PC-9 (cell line): ENCODE measurements around the gene DNAAF1. TPM values are rescaled to one million over a fixed set of nuclear protein-coding genes. Genes with fewer than 3 reads are reported as not detected.
"Not testable (repeated sequence)": the region's sequence is repeated elsewhere in the genome, so short reads cannot be mapped to it uniquely, and the experiment has no call there.

Experiments
- BruUV-seq: library from RNA; stranded (reverse); fragments of 400-500 nt; replicated peaks from 2 replicates; lab custom pipeline; 2021; lab: Mats Ljungman, UMichigan
- CTCF ChIA-PET: fragments of 300-600 bp; sonication (Branson Sonifier 250); formaldehyde crosslinking; loops from one replicate; lab custom pipeline; 2022; ENCODE audit warnings: antibody characterized with exemption; lab: Charles Lee
- POLR2A ChIA-PET: fragments of 300-600 bp; sonication (Branson Sonifier 250); formaldehyde crosslinking; loops from one replicate; lab custom pipeline; 2022; ENCODE audit warnings: antibody characterized with exemption; ENCODE audit not compliant: unreplicated experiment; lab: Charles Lee
- DNase-seq, 2 experiments: peaks; one replicate each; pipeline versions ENCODE4 v3.0.0 to v3.0.0-alpha.2; 2015 to 2022; ENCODE audit warnings: mixed read lengths in 1 of 2
- H2AFZ ChIP-seq: fragments of 200-600 bp; sonication (generic); 2 replicates; pipeline ENCODE4 v1.8.1; 2017; ENCODE audit warnings: antibody characterized with exemption
- H3F3A ChIP-seq: fragments of 200-600 bp; sonication (generic); 2 replicates; pipeline ENCODE4 v1.8.1; 2017; ENCODE audit warnings: antibody characterized with exemption, mild to moderate bottlenecking, low read depth; ENCODE audit not compliant: insufficient read depth
- H3K27ac ChIP-seq: fragments of 200-600 bp; sonication (generic); 2 replicates; pipeline ENCODE4 v1.6.1; 2016; ENCODE audit warnings: mixed run types
- H3K27me3 ChIP-seq: fragments of 200-600 bp; sonication (generic); 2 replicates; pipeline ENCODE4 v1.6.1; 2016; ENCODE audit warnings: low read depth, mixed run types; ENCODE audit not compliant: insufficient read depth
- H3K36me3 ChIP-seq: fragments of 200-600 bp; sonication (generic); 2 replicates; pipeline ENCODE4 v1.6.1; 2016; ENCODE audit warnings: low read depth, mixed run types
- H3K4me1 ChIP-seq: fragments of 200-600 bp; sonication (generic); replicated peaks from 2 replicates; pipeline ENCODE4 v1.6.1; 2016; ENCODE audit warnings: mixed run types; ENCODE audit not compliant: insufficient read depth
- H3K4me2 ChIP-seq: fragments of 200-600 bp; sonication (generic); 2 replicates; pipeline ENCODE4 v1.6.1; 2017; ENCODE audit warnings: mixed run types
- H3K4me3 ChIP-seq: fragments of 200-600 bp; sonication (generic); 2 replicates; pipeline ENCODE4 v1.6.1; 2016; ENCODE audit warnings: mixed run types
- H3K79me2 ChIP-seq: fragments of 200-600 bp; sonication (generic); 2 replicates; pipeline ENCODE4 v1.6.1; 2017; ENCODE audit warnings: low read depth, mixed run types
- H3K9me2 ChIP-seq: fragments of 200-600 bp; sonication (generic); 2 replicates; pipeline ENCODE4 v1.8.1; 2017; ENCODE audit warnings: mild to moderate bottlenecking; ENCODE audit not compliant: insufficient read depth
- H3K9me3 ChIP-seq: fragments of 200-600 bp; sonication (generic); 2 replicates; pipeline ENCODE4 v1.8.1; 2016; ENCODE audit warnings: low read depth; ENCODE audit not compliant: insufficient read depth
- H4K20me1 ChIP-seq: fragments of 200-600 bp; sonication (generic); 2 replicates; pipeline ENCODE4 v1.8.1; 2017; ENCODE audit not compliant: insufficient read depth
- EZH2 ChIP-seq: fragments of 200-600 bp; sonication (generic); IDR thresholded peaks from 2 replicates; pipeline ENCODE4 v1.8.0; 2017; ENCODE audit warnings: antibody characterized with exemption, low read depth
- intact Hi-C: fragments of 100-400 bp; cut with micrococcal nuclease; formaldehyde crosslinking; loops from one replicate; pipeline ENCODE4 v1.10.0; 2022; ENCODE audit not compliant: unreplicated experiment
- total RNA-seq: library from RNA; stranded (reverse); gene quantifications from 2 replicates; pipeline ENCODE4 v1.2.3, GENCODE V29; 2021
- TF ChIP-seq, protein P1 (sequence below): fragments of 200-600 bp; sonication (generic); conservative IDR thresholded peaks from 2 replicates; pipeline ENCODE4 v1.6.1; 2017; ENCODE audit warnings: mixed run types, antibody characterized with exemption, mild to moderate bottlenecking, moderate library complexity

Gene DNAAF1
- total RNA-seq, 1 experiment from 2014 or later: 1.2 TPM

DNA sequence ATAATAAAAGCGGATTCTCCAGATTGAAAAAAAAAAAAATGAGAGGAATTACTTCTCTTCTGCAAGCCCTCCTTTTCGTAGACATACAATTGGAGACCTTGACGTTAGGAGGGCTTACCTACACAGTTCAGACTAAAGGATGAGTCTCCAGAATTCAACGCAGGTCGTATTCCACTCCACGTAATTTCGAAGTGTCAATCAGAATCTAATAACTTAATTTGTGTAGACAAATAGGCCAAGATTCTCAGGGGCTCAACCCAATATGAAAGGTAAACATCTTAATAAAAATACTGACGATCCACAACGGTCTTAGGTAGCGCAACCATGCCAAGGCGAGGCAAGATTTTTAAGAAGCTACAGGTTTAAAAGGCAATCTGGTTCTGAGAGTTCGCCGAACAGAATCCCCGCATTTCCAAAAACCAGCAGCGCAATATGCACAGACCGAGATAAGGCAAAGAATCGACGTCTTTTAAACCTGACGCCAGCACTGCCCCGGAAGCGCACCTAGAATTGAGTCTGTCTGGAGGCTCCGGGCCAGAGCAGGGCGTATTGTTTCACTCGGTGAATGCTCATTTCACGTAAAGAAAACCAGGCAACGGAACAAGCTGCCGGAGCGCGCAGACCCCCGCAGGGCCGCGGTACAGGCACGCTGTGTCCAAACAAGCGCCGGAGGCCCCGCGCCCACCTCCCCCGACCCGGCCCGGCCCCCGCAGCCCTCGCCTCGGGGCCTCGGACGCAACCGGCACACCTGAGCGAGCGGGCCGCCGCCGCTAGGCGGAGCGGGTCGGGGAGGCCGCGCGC, 29.0 kb upstream of the DNAAF1 start:
- Histone ChIP-seq H3K4me2 (peak overlapping the region; percentile 99), H3K9me3 (no peaks in the 10 kb centered on the region), H3K79me2 (peaks cover 63% of the 10 kb centered on the region), H3K36me3 (no peaks in the 10 kb centered on the region), H3K9me2 (no peaks in the 10 kb centered on the region), H3K27ac (peak overlapping the region; percentile 67), H4K20me1 (peaks cover 22% of the 10 kb centered on the region), H3F3A (peaks cover 30% of the 10 kb centered on the region), H3K27me3 (no peaks in the 10 kb centered on the region), H3K4me3 (peak overlapping the region; percentile 87), H2AFZ (peak overlapping the region; percentile 77), H3K4me1 (peaks cover 39% of the 10 kb centered on the region)
- DNase-seq: peak in 1 of 2 experiments; percentile 37
- no TSS peak for BruUV-seq
- POLR2A ChIA-PET: interaction anchor here (0.6 kb wide), 4 partner anchors 22 to 374 kb away, joined by 3 to 4 read pairs (median 3); no protein-coding TSS in a partner anchor
- intact Hi-C loops: loop anchor here (2.0 kb wide), 2 partner anchors 13 to 61 kb away; no protein-coding TSS in a partner anchor
- no peak for TF ChIP-seq EZH2
- CTCF ChIA-PET: interaction anchor here (0.6 to 1.6 kb wide), 4 partner anchors 9 to 185 kb away, joined by 3 to 6 read pairs (median 4); partner anchors contain the start of gene TAF1C

DNA sequence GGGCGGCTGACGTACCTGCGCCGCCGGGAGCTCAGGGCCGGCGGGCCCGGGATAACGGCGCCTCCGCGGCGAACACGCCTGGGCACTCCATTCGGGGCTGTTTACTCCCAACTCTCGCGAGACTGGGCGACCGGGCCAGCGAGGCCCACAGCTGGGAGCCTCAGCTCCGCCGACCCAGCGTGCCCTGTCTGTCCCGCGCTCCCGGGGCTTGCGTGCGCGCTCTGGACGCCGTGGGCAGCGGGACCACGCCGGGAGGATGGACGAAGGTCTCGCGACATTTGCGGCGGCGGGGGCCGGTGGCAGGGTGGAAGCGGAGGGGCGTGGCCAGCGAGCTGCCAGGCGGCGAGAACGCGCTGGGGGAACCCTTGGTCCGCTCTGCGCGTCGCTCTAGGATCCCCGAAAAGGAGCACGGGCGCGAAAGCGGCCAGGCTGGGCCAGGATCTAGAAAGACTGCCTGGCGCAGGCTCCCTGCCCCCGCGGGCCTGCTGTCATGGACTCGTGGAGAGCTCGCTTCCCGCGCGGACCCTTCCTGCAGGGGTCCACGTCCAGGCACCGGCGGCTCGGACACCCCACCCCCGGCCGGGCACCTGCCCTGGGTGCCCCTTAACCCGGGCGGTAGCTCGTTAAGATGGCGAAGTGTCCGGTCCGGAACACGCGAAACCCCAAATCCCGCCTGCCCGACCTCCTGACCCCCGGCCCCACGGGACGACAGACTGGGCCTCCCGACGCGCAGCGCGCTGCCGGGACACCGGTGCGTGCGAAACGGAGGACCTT, 28.2 kb upstream of the DNAAF1 start, which contains the start of gene MBTPS1:
Gene MBTPS1, minus strand, starts transcription at position 223 of the 774 bp plus-strand sequence. CDS start 15,159 bp downstream, outside the sequence.
- Histone ChIP-seq H3K4me2 (peak within 1 kb of the TSS; percentile 99), H3K27me3 (no peaks in the 10 kb centered on the region), H4K20me1 (peaks cover 17% of the 10 kb centered on the region), H2AFZ (peak within 1 kb of the TSS; percentile 97), H3F3A (peaks cover 30% of the 10 kb centered on the region), H3K27ac (peak within 1 kb of the TSS; percentile 67), H3K79me2 (peaks cover 55% of the 10 kb centered on the region), H3K9me3 (no peaks in the 10 kb centered on the region), H3K9me2 (no peaks in the 10 kb centered on the region), H3K4me3 (peak within 1 kb of the TSS; percentile 87), H3K4me1 (peaks cover 39% of the 10 kb centered on the region), H3K36me3 (no peaks in the 10 kb centered on the region)
- ChIA-PET POLR2A (interaction anchor here (0.6 to 0.7 kb wide), 8 partner anchors 21 to 502 kb away, joined by 3 to 4 read pairs (median 3); no protein-coding TSS in a partner anchor), CTCF (interaction anchor here (0.6 to 1.6 kb wide), 4 partner anchors 10 to 70 kb away, joined by 3 to 6 read pairs (median 4); partner anchors contain the start of gene TAF1C)
- peak; percentile 93 to 99 for DNase-seq
- TF ChIP-seq EZH2: no peak
- TF ChIP-seq, protein P1, sequence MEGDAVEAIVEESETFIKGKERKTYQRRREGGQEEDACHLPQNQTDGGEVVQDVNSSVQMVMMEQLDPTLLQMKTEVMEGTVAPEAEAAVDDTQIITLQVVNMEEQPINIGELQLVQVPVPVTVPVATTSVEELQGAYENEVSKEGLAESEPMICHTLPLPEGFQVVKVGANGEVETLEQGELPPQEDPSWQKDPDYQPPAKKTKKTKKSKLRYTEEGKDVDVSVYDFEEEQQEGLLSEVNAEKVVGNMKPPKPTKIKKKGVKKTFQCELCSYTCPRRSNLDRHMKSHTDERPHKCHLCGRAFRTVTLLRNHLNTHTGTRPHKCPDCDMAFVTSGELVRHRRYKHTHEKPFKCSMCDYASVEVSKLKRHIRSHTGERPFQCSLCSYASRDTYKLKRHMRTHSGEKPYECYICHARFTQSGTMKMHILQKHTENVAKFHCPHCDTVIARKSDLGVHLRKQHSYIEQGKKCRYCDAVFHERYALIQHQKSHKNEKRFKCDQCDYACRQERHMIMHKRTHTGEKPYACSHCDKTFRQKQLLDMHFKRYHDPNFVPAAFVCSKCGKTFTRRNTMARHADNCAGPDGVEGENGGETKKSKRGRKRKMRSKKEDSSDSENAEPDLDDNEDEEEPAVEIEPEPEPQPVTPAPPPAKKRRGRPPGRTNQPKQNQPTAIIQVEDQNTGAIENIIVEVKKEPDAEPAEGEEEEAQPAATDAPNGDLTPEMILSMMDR: no peak; the same call in 1 of the 2 replicates
- TSS peak; percentile 94 for BruUV-seq
- intact Hi-C loops: loop anchor here (2.0 kb wide), 2 partner anchors 14 to 60 kb away; no protein-coding TSS in a partner anchor

DNA sequence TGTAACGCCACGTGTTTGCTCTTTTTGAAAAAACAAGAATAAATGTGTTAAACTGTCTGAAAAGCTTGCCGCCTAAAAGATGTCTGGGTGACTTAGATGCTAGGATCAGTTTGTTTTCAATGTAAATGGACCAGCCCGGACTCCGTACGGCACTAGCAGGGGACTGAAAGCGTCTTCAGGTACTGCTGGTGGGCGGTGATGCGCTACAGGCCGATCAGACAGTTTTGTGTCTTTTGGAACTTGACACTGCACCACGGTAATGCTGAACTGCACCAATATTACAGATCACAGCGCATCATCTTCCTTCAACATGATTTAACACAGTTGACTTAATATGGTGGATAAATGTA, 27.6 kb upstream of the DNAAF1 start:
- CTCF ChIA-PET: interaction anchor here (0.6 to 1.6 kb wide), 3 partner anchors 10 to 69 kb away, joined by 3 to 6 read pairs (median 4); partner anchors contain the start of gene TAF1C
- TF ChIP-seq, protein P1: no peak
- TF ChIP-seq EZH2: no peak
- H3K27me3 ChIP-seq: no peaks in the 10 kb centered on the region
- no peak for DNase-seq
- peaks cover 12% of the 10 kb centered on the region for H4K20me1 ChIP-seq
- peak overlapping the region; percentile 97 for H2AFZ ChIP-seq
- no peak overlapping the region for H3K27ac ChIP-seq
- POLR2A ChIA-PET: interaction anchor here (0.6 to 0.7 kb wide), 3 partner anchors 40 to 303 kb away, joined by 3 to 4 read pairs (median 3); no protein-coding TSS in a partner anchor
- H3K4me2 ChIP-seq: peak overlapping the region; percentile 85
- no peaks in the 10 kb centered on the region for H3K9me2 ChIP-seq
- H3K4me1 ChIP-seq: peaks cover 39% of the 10 kb centered on the region
- peaks cover 30% of the 10 kb centered on the region for H3F3A ChIP-seq
- no TSS peak for BruUV-seq
- H3K36me3 ChIP-seq: no peaks in the 10 kb centered on the region
- H3K79me2 ChIP-seq: peaks cover 50% of the 10 kb centered on the region
- intact Hi-C loops: loop anchor here (2.0 kb wide), 2 partner anchors 15 to 59 kb away; no protein-coding TSS in a partner anchor
- no peaks in the 10 kb centered on the region for H3K9me3 ChIP-seq
- H3K4me3 ChIP-seq: peak overlapping the region; percentile 87

DNA sequence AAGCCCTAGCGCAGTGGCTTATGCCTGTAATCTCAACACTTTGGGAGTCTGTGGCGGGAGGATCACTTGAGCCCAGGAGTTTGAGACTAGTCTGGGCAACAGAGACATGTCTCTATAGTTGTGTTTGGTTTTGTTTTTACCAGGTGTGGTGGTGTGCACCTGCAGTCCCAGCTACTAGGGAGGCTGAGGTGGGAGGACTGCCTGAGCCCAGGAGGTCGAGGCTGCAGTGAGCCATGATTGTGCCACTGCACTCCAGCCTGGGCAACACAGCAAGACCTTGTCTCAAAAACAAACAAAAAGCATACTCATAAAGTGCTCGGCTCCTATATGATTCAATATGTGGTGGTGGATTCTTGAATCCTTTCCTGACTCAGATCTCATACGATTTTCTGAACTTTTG, 26.8 kb upstream of the DNAAF1 start:
- POLR2A ChIA-PET, H2AFZ ChIP-seq, BruUV-seq, H4K20me1 ChIP-seq, CTCF ChIA-PET, H3K27ac ChIP-seq, H3K27me3 ChIP-seq, H3K9me3 ChIP-seq, H3K36me3 ChIP-seq, H3K9me2 ChIP-seq, DNase-seq, intact Hi-C loops, H3K4me3 ChIP-seq: not testable (repeated sequence)
- Histone ChIP-seq H3K79me2 (peaks cover 41% of the 10 kb centered on the region), H3F3A (peaks cover 30% of the 10 kb centered on the region), H3K4me1 (peaks cover 39% of the 10 kb centered on the region), H3K4me2 (peak overlapping the region; percentile 85)
